ENCODE results near the gene KCNN1.

KCNN1 gene

DNA sequence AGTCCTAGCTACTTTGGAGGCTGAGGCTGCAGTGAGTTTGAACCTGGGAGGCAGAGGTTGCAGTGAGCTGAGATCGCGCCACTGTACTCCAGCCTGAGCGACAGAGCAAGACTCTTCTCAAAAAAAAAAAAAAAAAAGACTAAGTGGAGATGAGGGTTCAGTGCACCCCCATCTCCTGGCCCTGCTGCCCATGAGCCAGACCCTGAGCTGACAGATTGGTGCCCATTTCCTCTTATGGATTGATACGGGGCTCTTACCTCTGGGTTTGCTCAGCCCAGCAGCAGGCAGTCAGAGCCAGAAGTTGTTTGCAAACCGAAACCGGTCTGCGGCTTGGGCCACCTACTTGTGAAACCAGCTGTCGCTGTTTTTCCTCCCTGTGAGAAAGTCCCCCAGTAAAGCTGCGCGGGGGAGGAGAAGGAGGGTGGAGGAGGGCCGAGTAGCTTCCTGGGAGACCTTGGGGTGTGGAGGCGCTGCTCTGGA lies 78.0 kb downstream of the KCNN1 start:
- peaks cover 2% of the 10 kb centered on the region for H3K9me3 ChIP-seq (ENCODE audit: insufficient read depth, low read depth, low read length)
- H3K4ac ChIP-seq (ENCODE audit: low read depth, low read length), result no peak overlapping the region
- no peak overlapping the region for H2AFZ ChIP-seq (ENCODE audit: insufficient read depth, low read length, poor library complexity)
- no peaks in the 10 kb centered on the region for H3K4me1 ChIP-seq (ENCODE audit: control insufficient read depth in 1 of 2, insufficient read depth in 2 of 2, low read length in 2 of 2)
- no peak overlapping the region for H2BK120ac ChIP-seq (ENCODE audit: insufficient read depth, low read length, poor library complexity)
- no peak overlapping the region for H2BK12ac ChIP-seq (ENCODE audit: low read length)
- H3K4me2 ChIP-seq (ENCODE audit: low read length), result no peak overlapping the region
- no peak overlapping the region for H3K14ac ChIP-seq (ENCODE audit: low read length)
- H3K18ac ChIP-seq (ENCODE audit: low read length), result no peak overlapping the region
- no peaks in the 10 kb centered on the region for H3K79me2 ChIP-seq (ENCODE audit: control insufficient read depth, insufficient read depth, low read length, poor library complexity)
- H3K79me1 ChIP-seq (ENCODE audit: low read length), result no peaks in the 10 kb centered on the region
- H3K9ac ChIP-seq (ENCODE audit: low read length), result no peak overlapping the region
- H3K4me3 ChIP-seq (ENCODE audit: low read depth, low read length), result no peak overlapping the region
- H4K12ac ChIP-seq (ENCODE audit: low read depth, low read length), result no peak overlapping the region
- no peaks in the 10 kb centered on the region for H3K27me3 ChIP-seq (ENCODE audit: insufficient read depth, low read length)
- H4K91ac ChIP-seq (ENCODE audit: low read depth, low read length), result no peak overlapping the region
- no peaks in the 10 kb centered on the region for H3K36me3 ChIP-seq (ENCODE audit: control insufficient read depth in 1 of 2, insufficient read depth in 2 of 2, low read length in 2 of 2)
- no CpG with 5 or more reads among the region's 12 CpGs for WGBS (ENCODE audit: extremely low coverage, insufficient coverage, insufficient read length)
- no peak overlapping the region for H3K27ac ChIP-seq (ENCODE audit: low read depth, low read length)
- H3K23ac ChIP-seq (ENCODE audit: low read length), result no peak overlapping the region
- H2AK5ac ChIP-seq (ENCODE audit: low read length), result no peak overlapping the region
- no peak overlapping the region for H4K8ac ChIP-seq (ENCODE audit: low read depth, low read length)
- peak; percentile 32 to 59 for DNase-seq
- no peak overlapping the region for H2BK5ac ChIP-seq (ENCODE audit: low read depth, low read length, poor library complexity)

DNA sequence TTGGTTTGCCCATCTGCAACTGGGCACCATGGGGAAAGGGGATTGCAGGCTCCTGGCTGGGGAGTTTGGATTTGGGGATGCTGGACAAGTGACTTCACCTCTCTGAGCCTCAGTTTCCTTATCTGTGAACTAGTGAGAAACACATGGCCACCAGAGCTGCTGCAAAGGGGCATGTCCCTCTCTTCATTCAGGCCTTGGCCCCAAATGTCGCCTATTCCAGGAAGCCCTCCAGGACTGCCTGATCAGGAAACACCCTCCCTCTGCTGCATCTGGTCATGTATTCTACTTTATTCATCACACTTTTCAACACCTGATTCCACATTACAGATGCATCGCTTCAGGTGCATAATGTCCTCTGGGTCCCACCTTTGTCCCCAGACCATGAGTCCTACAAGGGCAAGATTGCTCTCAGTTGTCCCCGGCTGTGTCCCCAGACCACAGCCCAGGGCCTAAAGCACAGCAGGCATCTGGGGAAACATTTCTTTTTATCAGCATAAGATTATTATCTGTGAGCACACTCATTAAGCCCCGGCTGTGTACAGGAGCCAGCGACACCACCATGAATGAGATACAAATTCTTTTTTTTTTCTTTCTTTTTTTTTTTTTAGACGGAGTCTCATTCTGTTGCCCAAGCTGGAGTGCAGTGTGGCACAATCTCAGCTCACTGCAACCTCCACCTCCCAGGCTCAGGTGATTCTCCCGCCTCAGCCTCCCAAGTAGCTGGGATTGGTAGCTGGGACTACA lies 78.6 kb downstream of the KCNN1 start:
- Histone ChIP-seq H4K12ac (ENCODE audit: low read depth, low read length) (no peak overlapping the region), H2AFZ (ENCODE audit: insufficient read depth, low read length, poor library complexity) (no peak overlapping the region), H3K27ac (ENCODE audit: low read depth, low read length) (no peak overlapping the region), H2BK120ac (ENCODE audit: insufficient read depth, low read length, poor library complexity) (no peak overlapping the region), H2BK5ac (ENCODE audit: low read depth, low read length, poor library complexity) (no peak overlapping the region), H3K79me2 (ENCODE audit: control insufficient read depth, insufficient read depth, low read length, poor library complexity) (no peaks in the 10 kb centered on the region), H3K14ac (ENCODE audit: low read length) (no peak overlapping the region), H3K27me3 (ENCODE audit: insufficient read depth, low read length) (no peaks in the 10 kb centered on the region), H3K9ac (ENCODE audit: low read length) (no peak overlapping the region), H3K36me3 (ENCODE audit: control insufficient read depth in 1 of 2, insufficient read depth in 2 of 2, low read length in 2 of 2) (no peaks in the 10 kb centered on the region), H3K4me2 (ENCODE audit: low read length) (no peak overlapping the region), H3K9me3 (ENCODE audit: insufficient read depth, low read depth, low read length) (peaks cover 2% of the 10 kb centered on the region), H3K4ac (ENCODE audit: low read depth, low read length) (no peak overlapping the region), H2BK12ac (ENCODE audit: low read length) (no peak overlapping the region), H3K18ac (ENCODE audit: low read length) (no peak overlapping the region), H3K79me1 (ENCODE audit: low read length) (no peaks in the 10 kb centered on the region), H4K8ac (ENCODE audit: low read depth, low read length) (no peak overlapping the region), H3K4me3 (ENCODE audit: low read depth, low read length) (no peak overlapping the region), H4K91ac (ENCODE audit: low read depth, low read length) (no peak overlapping the region), H3K23ac (ENCODE audit: low read length) (no peak overlapping the region), H3K4me1 (ENCODE audit: control insufficient read depth in 1 of 2, insufficient read depth in 2 of 2, low read length in 2 of 2) (no peaks in the 10 kb centered on the region), H2AK5ac (ENCODE audit: low read length) (no peak overlapping the region)
- no CpG with 5 or more reads among the region's 7 CpGs for WGBS (ENCODE audit: extremely low coverage, insufficient coverage, insufficient read length)
- no peak for DNase-seq

- no peaks in the 10 kb centered on the region for H3K4me1 ChIP-seq (ENCODE audit: control insufficient read depth in 1 of 2, insufficient read depth in 2 of 2, low read length in 2 of 2)
- no peak overlapping the region for H4K8ac ChIP-seq (ENCODE audit: low read depth, low read length)
- no CpG with 5 or more reads among the region's 14 CpGs for WGBS (ENCODE audit: extremely low coverage, insufficient coverage, insufficient read length)
Observed at GRCh38 chr19:18046059-18046718, 79.3 kb downstream of the KCNN1 start.

GRCh38 chr19:18049385-18049784 lies 82.5 kb downstream of the KCNN1 start:
- Histone ChIP-seq H3K79me2 (ENCODE audit: control insufficient read depth, insufficient read depth, low read length, poor library complexity) (no peaks in the 10 kb centered on the region), H3K4me1 (ENCODE audit: control insufficient read depth in 1 of 2, insufficient read depth in 2 of 2, low read length in 2 of 2) (no peaks in the 10 kb centered on the region), H3K4me2 (ENCODE audit: low read length) (no peak overlapping the region), H4K12ac (ENCODE audit: low read depth, low read length) (no peak overlapping the region), H2BK120ac (ENCODE audit: insufficient read depth, low read length, poor library complexity) (no peak overlapping the region), H3K27ac (ENCODE audit: low read depth, low read length) (no peak overlapping the region), H3K4me3 (ENCODE audit: low read depth, low read length) (no peak overlapping the region), H3K18ac (ENCODE audit: low read length) (no peak overlapping the region), H2AFZ (ENCODE audit: insufficient read depth, low read length, poor library complexity) (no peak overlapping the region), H3K79me1 (ENCODE audit: low read length) (no peaks in the 10 kb centered on the region), H2BK12ac (ENCODE audit: low read length) (no peak overlapping the region), H4K91ac (ENCODE audit: low read depth, low read length) (no peak overlapping the region), H3K23ac (ENCODE audit: low read length) (no peak overlapping the region), H3K36me3 (ENCODE audit: control insufficient read depth in 1 of 2, insufficient read depth in 2 of 2, low read length in 2 of 2) (no peaks in the 10 kb centered on the region), H3K4ac (ENCODE audit: low read depth, low read length) (no peak overlapping the region), H3K9ac (ENCODE audit: low read length) (no peak overlapping the region), H3K9me3 (ENCODE audit: insufficient read depth, low read depth, low read length) (no peaks in the 10 kb centered on the region), H2AK5ac (ENCODE audit: low read length) (no peak overlapping the region), H4K8ac (ENCODE audit: low read depth, low read length) (no peak overlapping the region), H3K14ac (ENCODE audit: low read length) (no peak overlapping the region), H3K27me3 (ENCODE audit: insufficient read depth, low read length) (no peaks in the 10 kb centered on the region), H2BK5ac (ENCODE audit: low read depth, low read length, poor library complexity) (no peak overlapping the region)
- DNase-seq, result no peak
- WGBS (ENCODE audit: extremely low coverage, insufficient coverage, insufficient read length), result no CpG with 5 or more reads among the region's 10 CpGs

More at GRCh38 chr19:18046059-18046718, 79.3 kb downstream of the KCNN1 start:
- H3K79me1 ChIP-seq (ENCODE audit: low read length), result no peaks in the 10 kb centered on the region
- no peak overlapping the region for H2BK5ac ChIP-seq (ENCODE audit: low read depth, low read length, poor library complexity)
- no peak overlapping the region for H3K18ac ChIP-seq (ENCODE audit: low read length)
- no peak overlapping the region for H3K4me3 ChIP-seq (ENCODE audit: low read depth, low read length)
- H2BK12ac ChIP-seq (ENCODE audit: low read length), result no peak overlapping the region
- H3K79me2 ChIP-seq (ENCODE audit: control insufficient read depth, insufficient read depth, low read length, poor library complexity), result no peaks in the 10 kb centered on the region
- no peaks in the 10 kb centered on the region for H3K27me3 ChIP-seq (ENCODE audit: insufficient read depth, low read length)
- no peak overlapping the region for H3K14ac ChIP-seq (ENCODE audit: low read length)
- no peak overlapping the region for H2AK5ac ChIP-seq (ENCODE audit: low read length)
- no peak overlapping the region for H3K4me2 ChIP-seq (ENCODE audit: low read length)
- H3K4ac ChIP-seq (ENCODE audit: low read depth, low read length), result no peak overlapping the region
- H3K27ac ChIP-seq (ENCODE audit: low read depth, low read length), result no peak overlapping the region
- H4K91ac ChIP-seq (ENCODE audit: low read depth, low read length), result no peak overlapping the region
- H2AFZ ChIP-seq (ENCODE audit: insufficient read depth, low read length, poor library complexity), result no peak overlapping the region
- H3K9ac ChIP-seq (ENCODE audit: low read length), result no peak overlapping the region
- H3K23ac ChIP-seq (ENCODE audit: low read length), result no peak overlapping the region
- no peaks in the 10 kb centered on the region for H3K36me3 ChIP-seq (ENCODE audit: control insufficient read depth in 1 of 2, insufficient read depth in 2 of 2, low read length in 2 of 2)
- no peak overlapping the region for H2BK120ac ChIP-seq (ENCODE audit: insufficient read depth, low read length, poor library complexity)
- H4K12ac ChIP-seq (ENCODE audit: low read depth, low read length), result no peak overlapping the region
- H3K9me3 ChIP-seq (ENCODE audit: insufficient read depth, low read depth, low read length), result no peaks in the 10 kb centered on the region
- DNase-seq, result peak; percentile 25 to 30

Data from trophoblast cell (in vitro differentiated cells and primary cell).